HG03342 (cell line): ENCODE measurements around the gene CNKSR2.

Experiments used
- ATAC-seq: cut with Tn5 transposase; IDR thresholded peaks from one replicate; pipeline ENCODE4 v1.9.1; 2021; ENCODE audit warnings: mild to moderate bottlenecking, moderate library complexity; ENCODE audit not compliant: unreplicated experiment

The CNKSR2 gene

DNA sequence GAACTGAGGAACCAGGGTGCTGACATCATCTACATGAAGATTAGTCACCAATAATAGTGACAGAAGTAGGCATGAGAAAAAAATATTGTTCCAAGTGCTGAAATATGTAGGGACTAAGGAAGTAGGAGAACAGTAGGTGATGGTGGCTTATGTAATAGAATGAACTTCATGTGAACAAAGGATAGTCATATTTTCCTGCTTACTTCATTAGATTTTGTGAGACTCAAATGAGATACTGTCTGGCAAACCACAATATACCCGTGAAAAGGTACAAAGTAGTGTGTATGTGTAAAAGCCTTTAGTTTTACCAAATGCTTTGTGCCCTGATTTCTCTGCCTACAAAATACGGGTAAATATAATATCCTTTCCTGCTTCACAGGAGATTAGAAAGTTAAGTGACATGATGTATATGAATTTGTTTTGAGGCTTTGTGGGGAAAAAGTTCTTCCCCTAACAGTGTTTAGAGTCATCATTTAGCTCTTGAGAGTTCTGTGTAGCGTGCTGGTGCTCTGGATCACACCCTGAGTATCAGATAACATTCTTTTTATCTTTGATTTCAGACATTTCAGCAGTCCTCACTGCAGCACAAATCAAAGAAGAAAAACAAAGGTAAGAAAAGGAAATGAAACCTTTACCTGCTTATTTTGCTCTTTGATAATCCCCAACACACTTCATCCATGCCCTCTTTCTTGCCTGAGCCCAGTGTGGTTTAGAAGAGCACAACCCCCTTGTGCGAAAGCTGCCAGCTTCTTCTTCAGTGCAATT is 216.0 kb downstream of the CNKSR2 start:
- no peak for ATAC-seq

DNA sequence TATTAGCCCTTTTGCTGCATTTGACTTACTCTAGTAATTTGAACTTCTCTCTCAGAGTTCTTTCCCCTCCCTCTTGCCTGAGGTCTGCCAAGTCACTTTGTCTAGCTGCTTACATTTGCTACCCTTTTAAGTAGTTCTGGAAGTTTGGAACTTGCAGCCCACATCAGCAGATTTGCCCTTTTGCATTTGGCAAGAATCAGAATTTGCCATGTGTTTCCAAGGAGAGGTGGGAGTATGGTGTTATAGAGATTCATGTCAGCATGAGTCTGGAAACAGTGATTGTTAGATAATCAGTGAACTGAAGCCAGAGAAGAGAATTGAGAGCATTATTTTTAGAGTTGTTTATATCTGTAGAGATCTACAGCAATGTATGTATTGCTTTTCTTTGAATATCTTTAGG is 231.8 kb downstream of the CNKSR2 start:
- ATAC-seq: no peak

DNA sequence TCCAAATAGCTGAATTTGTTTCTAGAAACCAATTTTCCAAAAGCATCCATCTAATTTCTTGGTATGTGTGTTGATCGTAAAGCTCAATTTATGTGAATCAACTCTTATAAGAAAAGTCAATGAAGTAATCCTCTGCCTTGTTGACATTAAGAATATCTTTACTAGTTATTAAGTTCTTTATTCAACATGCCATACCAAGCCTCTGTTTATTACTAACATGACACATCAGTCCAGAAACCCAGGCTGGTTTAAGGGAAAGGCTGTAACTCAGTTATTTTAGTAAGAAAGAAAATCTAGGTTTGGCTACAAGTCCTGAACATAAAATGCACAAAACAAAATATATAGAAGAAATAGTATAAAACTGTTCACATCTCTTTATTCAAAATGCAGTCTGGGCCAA is 235.9 kb downstream of the CNKSR2 start:
- ATAC-seq: no peak

DNA sequence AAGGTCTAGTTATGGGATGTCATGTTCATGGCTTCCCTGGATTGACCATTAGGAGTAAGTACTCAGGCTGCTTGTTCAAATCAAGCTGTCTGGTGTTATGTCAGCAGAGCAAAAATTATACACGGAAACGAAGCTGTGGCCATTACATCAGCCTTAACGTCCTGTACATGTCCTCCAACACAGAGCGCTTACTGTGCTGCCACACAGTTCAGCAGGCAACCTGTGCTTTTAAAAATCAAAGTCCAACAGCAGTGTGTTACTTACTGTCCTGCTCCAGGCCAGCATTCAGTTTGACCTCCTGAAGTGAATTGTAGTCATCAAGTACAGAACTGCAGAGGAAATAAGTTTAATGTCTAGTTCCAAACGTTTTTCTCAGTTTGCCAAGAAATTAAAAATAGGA is 237.9 kb downstream of the CNKSR2 start:
- ATAC-seq: no peak

DNA sequence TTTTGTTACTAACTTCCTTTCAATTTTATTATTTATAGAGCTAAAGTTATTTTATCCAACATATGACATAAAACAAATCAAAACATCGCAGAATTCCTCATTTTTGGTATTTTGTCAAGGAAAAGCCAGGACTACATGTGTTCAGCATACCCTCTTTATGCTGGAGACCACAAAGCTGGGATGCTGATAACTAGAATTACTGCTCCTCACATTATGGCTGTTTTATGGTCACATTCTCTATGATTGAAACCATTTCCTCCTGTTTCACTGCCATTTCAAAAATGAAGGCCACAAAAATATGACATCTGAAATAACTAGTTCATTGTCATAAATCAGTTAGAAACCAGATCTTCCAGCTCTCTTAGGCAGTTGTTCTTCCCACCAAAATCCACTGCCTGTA is 242.2 kb downstream of the CNKSR2 start:
- ATAC-seq: no peak

DNA sequence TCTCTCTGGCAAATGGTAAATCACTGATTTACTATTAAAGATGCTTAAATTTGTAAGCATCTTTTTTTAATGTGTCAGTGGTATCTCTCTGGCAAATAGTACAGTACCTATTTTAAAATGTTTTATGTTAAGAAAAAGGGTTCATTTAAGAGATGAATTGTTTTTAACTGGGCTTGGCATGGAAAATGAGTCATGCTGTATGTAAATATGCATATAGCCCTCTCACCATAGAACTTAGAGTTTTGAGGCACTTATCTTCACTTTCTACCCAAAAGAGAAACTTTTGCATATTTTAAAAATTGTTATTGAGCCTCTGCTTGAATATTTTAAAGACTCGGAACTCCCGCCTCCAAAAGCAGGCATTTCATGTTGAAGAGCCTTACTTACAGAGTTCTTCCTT is 246.0 kb downstream of the CNKSR2 start:
- ATAC-seq: no peak

DNA sequence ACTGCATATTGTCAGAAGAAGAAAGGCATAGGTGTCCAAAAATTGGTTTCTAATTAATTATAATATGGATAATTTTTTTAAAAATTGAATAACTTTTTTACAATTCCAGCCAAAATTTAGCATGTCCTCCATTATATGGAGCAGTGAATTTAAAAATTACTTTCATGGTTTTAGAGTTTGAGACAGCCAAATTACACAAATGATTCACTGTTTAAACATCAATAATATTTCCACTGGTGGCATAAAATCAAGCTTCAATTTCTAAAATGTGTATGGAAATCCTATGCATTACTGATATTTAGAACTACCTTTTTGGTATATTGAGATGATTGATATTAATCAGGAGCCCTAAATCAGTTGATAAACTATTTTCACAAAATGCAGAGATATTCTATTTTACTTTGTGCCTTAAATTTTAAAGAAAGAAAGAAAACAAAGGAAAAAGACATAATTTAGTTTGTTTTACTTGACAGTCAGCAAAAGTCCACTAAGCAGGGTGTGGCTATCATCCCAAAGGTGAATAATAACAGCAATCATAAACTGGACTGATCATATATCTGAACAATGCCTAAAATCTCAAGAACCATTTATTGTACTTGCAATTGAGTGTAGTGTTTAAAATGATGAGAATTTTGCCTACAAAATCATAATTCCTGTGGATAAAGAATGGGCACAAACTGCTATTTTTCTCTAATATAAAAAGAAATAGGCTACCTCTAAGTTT is 249.7 kb downstream of the CNKSR2 start:
- ATAC-seq: no peak

DNA sequence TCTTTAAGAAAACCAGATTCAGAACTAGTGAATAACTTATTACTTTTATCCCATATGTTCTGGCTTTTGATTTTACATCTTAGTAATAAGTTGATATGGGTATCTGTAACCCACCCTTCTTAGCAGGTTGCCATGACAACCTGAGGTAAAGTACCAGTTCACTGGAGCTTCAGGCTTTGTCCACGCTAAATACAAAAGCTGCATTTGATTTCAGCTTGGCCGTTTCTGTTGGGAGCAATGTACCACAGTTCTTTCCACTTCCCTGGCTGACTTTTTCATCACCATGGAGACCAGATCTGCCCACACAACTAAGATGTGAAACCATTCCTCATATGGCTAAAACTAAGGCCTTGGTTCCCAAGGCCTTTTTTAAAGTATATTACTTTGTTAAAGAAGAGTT is 257.8 kb downstream of the CNKSR2 start:
- no peak for ATAC-seq

DNA sequence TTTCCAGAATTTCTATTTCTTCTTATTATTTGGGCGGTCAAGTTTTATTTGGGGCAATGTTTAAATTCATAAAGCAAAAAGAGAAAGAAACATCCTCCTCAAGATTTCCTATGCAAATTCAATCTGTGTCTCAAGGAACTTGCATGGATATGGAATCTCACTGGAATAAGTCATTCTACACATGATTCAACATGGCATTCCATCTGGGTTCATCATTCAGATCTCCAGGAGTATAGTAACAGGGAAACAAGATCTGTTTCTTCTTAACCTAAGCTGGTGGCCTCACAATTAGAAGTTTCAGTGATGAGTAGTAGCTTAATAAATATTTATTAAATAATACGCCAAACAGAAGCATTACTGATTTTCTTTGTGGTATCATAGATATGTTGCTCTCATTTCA is 264.1 kb downstream of the CNKSR2 start:
- no peak for ATAC-seq

DNA sequence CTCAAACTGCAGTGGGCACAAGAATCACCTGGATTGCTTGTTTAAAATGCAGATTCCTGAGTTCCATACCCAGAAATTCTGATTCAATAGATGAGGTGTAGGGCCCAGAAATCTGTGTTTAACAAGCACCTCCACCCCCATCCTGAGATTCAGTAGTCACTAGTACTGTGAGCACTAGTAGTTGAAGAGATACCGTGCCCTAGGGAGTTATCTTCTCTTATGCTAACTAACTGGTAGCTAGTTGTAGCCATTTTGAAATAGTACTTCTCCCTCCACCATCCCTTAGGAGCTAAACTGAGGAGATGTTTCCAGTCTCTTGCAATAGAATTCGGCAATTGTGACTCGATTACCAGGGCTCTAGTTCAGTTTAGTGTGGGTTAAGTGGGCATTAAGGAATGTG is 265.6 kb downstream of the CNKSR2 start:
- ATAC-seq: no peak

DNA sequence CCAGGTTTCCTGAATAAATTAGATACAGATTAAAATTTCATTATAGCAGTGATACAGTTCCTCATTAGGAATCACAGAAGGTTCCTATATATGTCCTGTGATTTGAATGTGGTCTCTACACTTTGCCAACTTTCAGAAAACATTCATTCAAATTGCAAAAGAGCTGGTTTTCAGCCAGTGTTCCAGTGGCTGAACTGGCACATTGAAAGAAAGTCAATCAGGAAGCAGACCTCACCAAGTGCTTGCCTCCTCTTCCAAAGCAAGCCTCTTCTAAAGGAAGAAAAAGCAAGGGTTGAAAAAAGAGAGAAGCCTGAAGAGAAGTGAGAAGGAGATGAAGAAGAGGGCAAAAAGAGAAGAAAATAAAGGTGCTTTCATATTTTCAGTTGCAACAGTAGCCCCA is 271.2 kb downstream of the CNKSR2 start:
- ATAC-seq: no peak

DNA sequence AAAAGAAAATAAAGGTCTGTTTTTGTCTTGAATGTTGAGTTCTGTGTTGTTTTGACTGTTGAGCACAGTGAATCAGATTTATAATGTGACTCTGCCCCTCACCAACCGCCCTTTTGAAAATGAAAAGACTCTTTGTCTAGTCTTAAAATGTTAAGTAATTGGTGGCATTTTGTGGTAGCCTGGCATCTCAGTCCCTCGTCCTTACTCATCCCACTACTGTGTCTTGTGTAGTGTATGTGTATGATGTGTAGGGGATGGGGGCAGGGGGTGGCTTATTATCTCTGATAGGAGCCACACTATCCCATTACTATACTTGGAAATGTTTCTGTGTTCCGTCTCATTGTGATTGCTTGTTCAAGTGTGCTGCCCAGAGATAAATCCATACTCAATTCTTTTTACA is 271.7 kb downstream of the CNKSR2 start:
- no peak for ATAC-seq

DNA sequence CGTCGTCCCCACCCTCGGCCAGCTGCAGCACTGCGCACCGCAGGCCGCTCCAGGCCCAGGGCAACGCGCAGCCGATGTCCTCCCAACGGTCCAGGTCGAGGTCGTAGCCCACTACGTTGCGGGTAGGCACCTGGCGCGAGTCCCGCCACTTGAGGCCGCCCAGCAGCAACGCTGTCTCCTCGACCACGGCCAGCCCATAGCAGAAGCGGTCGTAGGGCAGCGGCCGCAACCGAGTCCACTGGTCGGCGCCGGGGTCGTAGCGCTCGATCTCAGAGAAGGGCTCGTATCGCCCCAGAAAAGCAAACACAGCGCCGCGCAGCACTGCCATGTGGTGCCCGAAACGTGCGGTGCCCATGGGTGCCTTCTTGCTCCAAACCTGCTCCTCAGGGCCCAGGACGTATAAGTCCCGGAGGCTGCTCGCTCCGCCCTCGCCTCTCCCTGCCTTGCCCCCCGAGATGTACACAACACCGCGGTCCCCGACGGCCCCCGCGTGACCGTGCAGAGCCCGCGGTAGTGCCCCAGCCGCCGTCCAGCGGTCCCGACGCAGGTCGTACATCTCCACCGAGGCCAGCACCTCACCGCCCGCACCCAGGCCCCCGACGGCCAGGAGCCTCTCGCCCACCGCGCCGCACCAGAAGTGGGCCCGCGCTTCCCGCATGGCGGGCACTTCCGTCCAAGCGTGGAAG is 281.8 kb downstream of the CNKSR2 start:
- no peak for ATAC-seq

DNA sequence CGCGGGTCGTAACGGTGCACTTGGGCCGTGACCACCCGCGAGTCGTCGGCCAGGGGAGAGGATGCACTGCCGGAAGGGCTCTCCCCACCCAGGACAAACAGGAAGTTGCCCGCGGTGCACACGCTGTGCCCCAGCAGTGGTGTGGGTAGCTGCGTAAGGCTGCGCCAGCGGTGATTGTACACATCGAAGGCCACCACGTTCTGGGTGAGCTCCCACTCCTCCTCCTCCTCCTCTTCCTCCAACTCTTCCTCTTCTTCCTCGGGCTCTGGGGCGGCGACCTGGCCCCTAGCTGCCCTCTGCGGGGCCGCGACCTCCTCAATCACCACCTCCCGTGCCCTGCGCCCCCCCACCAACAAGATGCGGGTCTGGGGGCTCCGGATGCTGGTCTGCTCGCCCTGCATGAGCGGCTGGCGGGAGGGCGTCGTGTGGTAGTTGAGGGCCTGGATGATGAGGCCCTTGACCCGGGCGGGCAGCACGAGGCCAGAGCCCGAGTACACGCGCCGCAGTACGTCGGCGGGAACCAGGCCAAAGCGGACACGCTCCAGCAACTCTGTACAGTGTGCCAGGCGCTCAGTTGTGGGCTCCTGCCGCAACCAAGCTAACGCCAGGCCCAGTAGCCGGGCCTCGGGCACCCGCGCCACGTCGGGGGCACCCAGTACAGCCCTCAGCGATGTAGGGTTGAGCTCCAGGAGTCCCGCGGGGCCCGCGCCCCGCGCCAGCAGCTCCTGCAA is 282.5 kb downstream of the CNKSR2 start:
- no peak for ATAC-seq

DNA sequence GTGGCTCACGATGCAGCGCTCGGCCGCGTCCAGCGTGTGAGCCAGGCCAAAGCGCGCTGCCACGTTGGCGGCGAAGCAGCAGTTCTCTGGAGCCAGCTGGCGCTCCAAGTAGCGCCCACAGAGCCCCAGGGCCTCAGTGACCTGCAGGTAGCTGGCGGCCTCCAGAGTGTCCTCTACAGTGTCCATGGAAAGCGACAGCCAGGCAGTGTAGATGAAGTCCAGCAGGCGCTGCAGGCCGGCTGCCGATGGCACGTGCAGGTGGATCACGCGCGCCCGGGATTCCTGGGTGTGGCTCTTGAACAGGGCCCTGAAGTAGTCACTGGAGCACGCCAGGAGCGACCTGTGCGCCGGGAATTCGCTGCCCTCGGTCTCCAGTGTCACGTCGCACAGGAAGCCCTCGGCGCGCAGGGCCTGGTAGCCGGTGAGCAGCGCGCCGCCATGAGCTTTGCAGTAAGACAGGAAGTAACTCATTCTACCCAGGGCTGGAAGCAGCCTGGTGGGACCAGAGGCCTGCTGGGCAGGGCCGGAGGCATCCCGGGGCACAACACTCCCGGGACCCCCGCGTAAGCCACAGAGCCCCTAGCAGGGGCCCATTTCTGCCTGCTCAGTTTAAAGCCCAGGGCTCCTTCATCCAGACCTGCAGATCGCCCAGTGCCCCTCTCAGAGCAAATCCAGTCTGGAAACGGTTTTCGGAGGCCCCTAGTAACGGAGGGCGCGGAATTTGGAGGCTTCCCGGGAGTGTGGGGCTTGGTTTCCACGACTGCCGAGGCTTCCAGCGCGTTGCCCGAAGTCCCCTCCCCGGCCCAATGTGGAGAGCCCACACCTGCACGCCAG is 283.3 kb downstream of the CNKSR2 start:
- peak; percentile 10 for ATAC-seq

DNA sequence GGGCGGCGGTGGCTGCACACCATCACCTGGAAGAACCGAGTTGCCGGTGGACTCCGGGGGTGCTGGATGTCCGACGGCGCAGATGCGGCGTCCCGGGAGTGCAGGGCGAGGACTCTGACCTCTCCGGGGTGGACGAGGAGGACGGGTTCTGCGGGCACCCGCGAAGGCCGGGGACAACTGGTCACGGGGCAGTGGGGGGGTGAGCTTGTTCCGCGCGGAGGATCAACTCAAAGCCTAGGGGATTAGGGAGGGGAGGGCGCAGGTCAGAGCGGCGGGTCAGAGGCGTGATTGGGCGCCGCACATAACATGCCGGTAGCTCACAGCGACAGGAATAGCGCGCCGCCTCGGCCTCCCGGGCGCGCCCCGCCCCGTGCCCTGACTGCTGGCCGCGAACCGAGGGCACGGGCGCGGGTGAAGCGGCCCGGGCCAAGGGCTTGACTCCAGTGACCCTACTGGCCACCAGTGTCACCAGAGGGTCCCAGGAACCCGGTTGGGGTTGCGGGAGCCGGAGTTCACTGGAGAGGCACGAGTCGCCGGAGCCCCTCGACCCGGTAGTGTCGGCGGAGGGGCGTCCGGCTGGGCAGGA is 284.0 kb downstream of the CNKSR2 start, which contains the start of gene KLHL34:
Gene KLHL34 (minus strand): TSS at position 179 of the 586 bp plus-strand sequence. CDS start 542 bp downstream, outside the sequence.
- ATAC-seq: peak; percentile 32

DNA sequence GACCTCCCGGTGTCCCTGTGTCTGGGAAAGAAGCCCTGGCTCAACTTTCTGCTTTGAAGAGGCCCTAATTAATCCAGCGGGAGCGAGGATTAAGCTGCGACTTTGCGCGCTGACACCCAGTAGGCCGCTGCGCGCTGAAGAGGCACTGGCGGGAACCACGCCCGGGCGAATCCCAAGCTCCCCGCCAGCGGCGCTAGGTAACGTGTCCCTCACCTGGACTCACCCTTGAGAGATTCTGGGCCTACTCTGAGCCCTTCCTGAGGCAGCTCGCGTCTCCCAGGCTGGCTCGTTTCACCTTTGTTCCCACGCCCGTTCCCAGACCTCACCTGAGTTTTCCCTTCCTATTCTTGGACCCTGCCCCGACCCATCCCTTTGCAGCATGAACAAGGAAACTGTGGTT is 284.5 kb downstream of the CNKSR2 start:
- peak; percentile 41 for ATAC-seq

DNA sequence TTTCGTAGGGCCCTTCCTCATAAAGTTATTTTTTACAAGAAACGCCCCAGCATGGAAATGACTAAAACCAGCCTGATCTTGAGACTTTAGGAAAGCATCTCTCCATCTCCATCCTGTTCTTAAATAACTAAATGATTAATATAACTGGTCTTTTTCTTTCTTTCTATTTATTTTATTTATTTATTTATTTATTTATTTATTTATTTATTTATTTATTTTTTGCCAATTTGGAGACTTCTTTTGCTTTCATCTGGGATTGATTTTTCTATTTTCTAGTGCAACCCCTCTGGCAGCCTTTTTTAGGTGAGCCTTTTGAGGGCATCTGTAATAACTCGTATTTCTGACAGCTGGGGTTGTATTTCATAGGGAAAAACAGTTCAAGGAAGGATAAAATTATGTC is 285.1 kb downstream of the CNKSR2 start:
- ATAC-seq: no peak

DNA sequence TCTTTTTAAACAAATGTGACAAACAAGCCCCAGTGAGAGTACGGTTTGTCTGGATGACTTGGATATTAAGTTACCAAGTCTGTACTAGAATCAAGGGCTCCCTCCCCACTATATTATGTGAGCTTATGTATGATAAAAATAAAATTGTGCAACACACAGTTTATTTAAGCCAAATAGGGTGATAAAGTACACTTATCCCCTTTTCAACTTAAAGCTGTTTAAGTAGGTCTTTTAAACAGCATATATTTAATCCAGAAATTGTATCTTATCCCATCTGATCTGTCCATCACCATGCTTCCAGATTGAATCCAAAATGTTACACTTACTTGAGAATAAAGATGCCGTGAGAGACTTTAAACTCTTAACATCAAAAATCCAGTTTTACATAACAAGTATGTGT is 285.9 kb downstream of the CNKSR2 start:
- no peak for ATAC-seq

DNA sequence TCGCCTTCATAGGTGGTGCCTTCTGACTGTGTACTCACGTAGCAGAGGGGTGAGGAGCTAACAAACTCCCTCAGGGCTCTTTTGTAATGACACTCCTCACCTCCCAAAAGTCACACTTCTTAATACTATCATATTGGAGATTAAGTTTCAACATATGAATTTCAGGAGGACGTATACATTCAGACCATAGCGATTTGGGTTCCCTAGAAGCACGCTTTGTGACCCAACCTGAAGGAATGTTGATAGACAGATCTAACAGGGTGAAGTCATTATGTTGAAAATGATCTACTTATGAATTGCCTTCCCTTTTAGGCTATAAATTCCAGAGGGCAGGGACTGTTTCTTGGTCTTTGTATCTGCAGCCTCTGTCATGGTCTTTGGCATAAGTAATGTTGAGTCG is 287.1 kb downstream of the CNKSR2 start:
- no peak for ATAC-seq
